ENCODE results near the gene ACTA2. TPM values are rescaled to one million over a fixed set of nuclear protein-coding genes. Genes with fewer than 3 reads are reported as not detected.

ACTA2 gene
- total RNA-seq, 1 experiment from 2014 or later, result 5.3 TPM

GRCh38 chr10:88968391-88968790 lies 15.8 kb upstream of the ACTA2 start:
- no peaks in the 10 kb centered on the region for H3K79me2 ChIP-seq (ENCODE audit: low read depth)
- no peaks in the 10 kb centered on the region for H4K20me1 ChIP-seq (ENCODE audit: insufficient read depth)
- no peaks in the 10 kb centered on the region for H3F3A ChIP-seq (ENCODE audit: insufficient read depth, low read depth)
- peaks cover 8% of the 10 kb centered on the region; the same call in 1 of the 2 replicates for H3K4me1 ChIP-seq (replicated peaks; ENCODE audit: insufficient read depth)
- DNase-seq, result no peak
- no peaks in the 10 kb centered on the region for H3K9me2 ChIP-seq (ENCODE audit: insufficient read depth)
- H3K27me3 ChIP-seq (ENCODE audit: insufficient read depth, low read depth), result no peaks in the 10 kb centered on the region
- H3K27ac ChIP-seq, result no peak overlapping the region
- H2AFZ ChIP-seq, result no peak overlapping the region
- no peak for TF ChIP-seq CTCF (conservative IDR thresholded peaks at IDR 0.05)
- intact Hi-C loops (cut with micrococcal nuclease; ENCODE audit: unreplicated experiment), result no loop called here
- H3K4me2 ChIP-seq, result no peak overlapping the region
- no peak overlapping the region for H3K4me3 ChIP-seq
- POLR2A ChIA-PET (ENCODE audit: unreplicated experiment), result no interaction called here
- CTCF ChIA-PET, result no interaction called here
- H3K36me3 ChIP-seq (ENCODE audit: low read depth), result no peaks in the 10 kb centered on the region
- H3K9me3 ChIP-seq (ENCODE audit: insufficient read depth, low read depth), result no peaks in the 10 kb centered on the region
- BruUV-seq (replicated peaks), result no TSS peak

GRCh38 chr10:88966797-88967196 lies 14.2 kb upstream of the ACTA2 start:
- CTCF ChIA-PET, result interaction anchor here (0.9 kb wide), 1 partner anchor 32 kb away, joined by 3 read pairs; no protein-coding TSS in a partner anchor
- no TSS peak for BruUV-seq (replicated peaks)
- Histone ChIP-seq H3K4me2 (no peak overlapping the region), H3K27ac (no peak overlapping the region), H3K4me1 (replicated peaks; ENCODE audit: insufficient read depth) (peaks cover 8% of the 10 kb centered on the region; the same call in 1 of the 2 replicates), H2AFZ (no peak overlapping the region), H3K79me2 (ENCODE audit: low read depth) (no peaks in the 10 kb centered on the region), H3K9me2 (ENCODE audit: insufficient read depth) (no peaks in the 10 kb centered on the region), H3K27me3 (ENCODE audit: insufficient read depth, low read depth) (no peaks in the 10 kb centered on the region), H4K20me1 (ENCODE audit: insufficient read depth) (no peaks in the 10 kb centered on the region), H3F3A (ENCODE audit: insufficient read depth, low read depth) (no peaks in the 10 kb centered on the region), H3K4me3 (no peak overlapping the region), H3K9me3 (ENCODE audit: insufficient read depth, low read depth) (no peaks in the 10 kb centered on the region), H3K36me3 (ENCODE audit: low read depth) (no peaks in the 10 kb centered on the region)
- POLR2A ChIA-PET (ENCODE audit: unreplicated experiment), result no interaction called here
- no peak for DNase-seq
- intact Hi-C loops (cut with micrococcal nuclease; ENCODE audit: unreplicated experiment), result no loop called here
- no peak for TF ChIP-seq EZH2 (IDR thresholded peaks at IDR 0.05; ENCODE audit: low read depth)
- TF ChIP-seq CTCF (conservative IDR thresholded peaks at IDR 0.05), result no peak

- no TSS peak for BruUV-seq (replicated peaks)
- Histone ChIP-seq H3K4me3 (no peak overlapping the region), H3K27ac (peak overlapping the region; percentile 39; the same call in 1 of the 2 replicates), H3K79me2 (ENCODE audit: low read depth) (no peaks in the 10 kb centered on the region), H3K36me3 (ENCODE audit: low read depth) (no peaks in the 10 kb centered on the region), H2AFZ (peak overlapping the region; percentile 67; the same call in 1 of the 2 replicates), H3K4me2 (no peak overlapping the region), H3K4me1 (replicated peaks; ENCODE audit: insufficient read depth) (peaks cover 8% of the 10 kb centered on the region; the same call in 1 of the 2 replicates), H3K9me2 (ENCODE audit: insufficient read depth) (no peaks in the 10 kb centered on the region), H3K27me3 (ENCODE audit: insufficient read depth, low read depth) (no peaks in the 10 kb centered on the region), H3K9me3 (ENCODE audit: insufficient read depth, low read depth) (no peaks in the 10 kb centered on the region), H3F3A (ENCODE audit: insufficient read depth, low read depth) (no peaks in the 10 kb centered on the region), H4K20me1 (ENCODE audit: insufficient read depth) (no peaks in the 10 kb centered on the region)
- CTCF ChIA-PET, result no interaction called here
- TF ChIP-seq EZH2 (IDR thresholded peaks at IDR 0.05; ENCODE audit: low read depth) (no peak), CTCF (conservative IDR thresholded peaks at IDR 0.05) (no peak)
- intact Hi-C loops (cut with micrococcal nuclease; ENCODE audit: unreplicated experiment), result no loop called here
- no peak for DNase-seq
- POLR2A ChIA-PET (ENCODE audit: unreplicated experiment), result no interaction called here
These were observed 12.4 kb upstream of the ACTA2 start for GRCh38 chr10:88964869-88965415.

All from PC-9 (cell line).